Measurements from ENCODE around the gene PPEF1. TPM values are rescaled to one million over a fixed set of nuclear protein-coding genes. Genes with fewer than 3 reads are reported as not detected.
"Not testable (repeated sequence)": the region's sequence is repeated elsewhere in the genome, so short reads cannot be mapped to it uniquely, and the experiment has no call there.

Gene PPEF1
- total and polyA plus RNA-seq, 2 of the 13 experiments (the other 11 are each of a cell fraction or from before 2014, with no cell fraction given) = not detected

GRCh38 chrX:18761750-18762149 is 54.3 kb downstream of the PPEF1 start (continued):
- no peak for TF ChIP-seq TEAD3 (CRISPR knock-in tag; optimal IDR thresholded peaks at IDR 0.05; ENCODE audit: borderline replicate concordance)
- no peak for TF ChIP-seq ZNF547 (CRISPR knock-in tag; IDR thresholded peaks at IDR 0.05)
- TF ChIP-seq TAF1 (CRISPR knock-in tag; IDR thresholded peaks at IDR 0.05) = no peak
- no peak for TF ChIP-seq ATAD3A (CRISPR knock-in tag; IDR thresholded peaks at IDR 0.05)
- TF ChIP-seq RARA (CRISPR knock-in tag; IDR thresholded peaks at IDR 0.05) = no peak

- H2AFZ ChIP-seq (ENCODE audit: low read length); H3K4me3 ChIP-seq (replicated peaks in 1 of 3; ENCODE audit: insufficient read depth in 1 of 3, low read depth in 2 of 3, low read length in 3 of 3); ATAC-seq; H3K27ac ChIP-seq (ENCODE audit: extremely low read length, insufficient read depth, low read length); H3K9ac ChIP-seq (ENCODE audit: insufficient read depth, low read depth, low read length); H3K4me1 ChIP-seq (ENCODE audit: insufficient read depth, low read length); H3K9me3 ChIP-seq (ENCODE audit: low read length); intact Hi-C loops (cut with micrococcal nuclease; ENCODE audit: unreplicated experiment); H4K20me1 ChIP-seq (ENCODE audit: insufficient read depth, low read length); POLR2A ChIA-PET; BruUV-seq (replicated peaks); H3K27me3 ChIP-seq (ENCODE audit: control insufficient read depth in 1 of 2, insufficient read depth in 2 of 2, low read length in 2 of 2); H3K36me3 ChIP-seq (replicated peaks in 1 of 2; ENCODE audit: control insufficient read depth in 1 of 2, insufficient read depth in 2 of 2, low read length in 2 of 2); H3K79me2 ChIP-seq (ENCODE audit: insufficient read depth, low read length); in situ Hi-C loops (cut with HindIII; ENCODE audit: extremely low pct_ligation_motif_present, low pct_unique_long_range_greater_than_20kb); CTCF ChIA-PET (ENCODE audit: low intra/inter-chr PET ratio, low total read pairs); DNase-seq (ENCODE audit: low spot score); H3K4me2 ChIP-seq (ENCODE audit: low read depth, low read length); FAIRE-seq: not testable (repeated sequence)
- 0% methylated on average over 3 of the region's 3 CpGs for WGBS (ENCODE audit: low lambda C conversion rate)
These were observed 55.7 kb downstream of the PPEF1 start for GRCh38 chrX:18763106-18763505.

GRCh38 chrX:18769364-18769763 is 61.9 kb downstream of the PPEF1 start:
- no peaks in the 10 kb centered on the region for H4K20me1 ChIP-seq (ENCODE audit: insufficient read depth, low read length)
- intact Hi-C loops (cut with micrococcal nuclease; ENCODE audit: unreplicated experiment) (no loop called here), in situ Hi-C loops (cut with HindIII; ENCODE audit: extremely low pct_ligation_motif_present, low pct_unique_long_range_greater_than_20kb) (no loop called here)
- no peak overlapping the region for H3K4me2 ChIP-seq (ENCODE audit: low read depth, low read length)
- no peaks in the 10 kb centered on the region for H3K79me2 ChIP-seq (ENCODE audit: insufficient read depth, low read length)
- no peaks in the 10 kb centered on the region for H3K9me3 ChIP-seq (ENCODE audit: low read length)
- FAIRE-seq (no peak), DNase-seq (ENCODE audit: low spot score) (no peak), ATAC-seq (no peak)
- CTCF ChIA-PET (ENCODE audit: low intra/inter-chr PET ratio, low total read pairs) = no interaction called here
- no peak overlapping the region for H3K4me3 ChIP-seq (replicated peaks in 1 of 3; ENCODE audit: insufficient read depth in 1 of 3, low read depth in 2 of 3, low read length in 3 of 3)
- BruUV-seq (replicated peaks) = no TSS peak
- POLR2A ChIA-PET = no interaction called here
- 0% methylated on average over 1 of the region's 1 CpG for WGBS (ENCODE audit: low lambda C conversion rate)
- H3K9ac ChIP-seq (ENCODE audit: insufficient read depth, low read depth, low read length) = no peak overlapping the region
- H3K27me3 ChIP-seq (ENCODE audit: control insufficient read depth in 1 of 2, insufficient read depth in 2 of 2, low read length in 2 of 2) = no peaks in the 10 kb centered on the region
- no peaks in the 10 kb centered on the region for H3K36me3 ChIP-seq (replicated peaks in 1 of 2; ENCODE audit: control insufficient read depth in 1 of 2, insufficient read depth in 2 of 2, low read length in 2 of 2)
- no peaks in the 10 kb centered on the region for H3K4me1 ChIP-seq (ENCODE audit: insufficient read depth, low read length)
- H3K27ac ChIP-seq (ENCODE audit: extremely low read length, insufficient read depth, low read length) = no peak overlapping the region
- H2AFZ ChIP-seq (ENCODE audit: low read length) = no peak overlapping the region
- TF ChIP-seq PBX3 (CRISPR knock-in tag; IDR thresholded peaks at IDR 0.05; ENCODE audit: borderline replicate concordance) (no peak), ZKSCAN8 (CRISPR knock-in tag; IDR thresholded peaks at IDR 0.05; ENCODE audit: borderline replicate concordance) (no peak), GPBP1L1 (CRISPR knock-in tag; IDR thresholded peaks at IDR 0.05) (no peak), NFE2L2 (IDR thresholded peaks at IDR 0.05; ENCODE audit: low read length) (no peak), ZZZ3 (CRISPR knock-in tag; IDR thresholded peaks at IDR 0.05; ENCODE audit: borderline replicate concordance) (no peak), ZNF615 (CRISPR knock-in tag; IDR thresholded peaks at IDR 0.05; ENCODE audit: borderline replicate concordance) (no peak), FOXM1 (CRISPR knock-in tag; IDR thresholded peaks at IDR 0.05) (no peak), GABPA (IDR thresholded peaks at IDR 0.05; ENCODE audit: low read depth, low read length) (no peak), GABPA (CRISPR knock-in tag; IDR thresholded peaks at IDR 0.05; ENCODE audit: low read depth) (no peak)

Measured in HepG2 (cell line).